ENCODE results near the gene FMNL2. TPM values are rescaled to one million over a fixed set of nuclear protein-coding genes. Genes with fewer than 3 reads are reported as not detected.

The FMNL2 gene
- total and polyA plus RNA-seq, 4 donors, result 81.1 to 173 (median 146) TPM

GRCh38 chr2:152349416-152349815 is 14.4 kb downstream of the FMNL2 start:
- Histone ChIP-seq H3K27me3 (ENCODE audit: control insufficient read depth, insufficient read depth, low read length) (no peaks in the 10 kb centered on the region), H3K27ac (ENCODE audit: low read depth, low read length) (no peak overlapping the region), H3K36me3 (ENCODE audit: control insufficient read depth, insufficient read depth, low read length) (peaks cover 5% of the 10 kb centered on the region), H3K4me1 (ENCODE audit: control insufficient read depth, insufficient read depth, low read length) (peaks cover 5% of the 10 kb centered on the region), H3K4me3 (ENCODE audit: low read depth, low read length) (no peak overlapping the region), H3K9me3 (ENCODE audit: control insufficient read depth, insufficient read depth, low read length) (no peaks in the 10 kb centered on the region)
- no CpG with 5 or more reads among the region's 1 CpG for WGBS (ENCODE audit: insufficient coverage)
- no peak for DNase-seq (ENCODE audit: low read depth in 4 of 6, low spot score in 6 of 6)

- H3K36me3 ChIP-seq (ENCODE audit: control insufficient read depth, insufficient read depth, low read length), result peaks cover 5% of the 10 kb centered on the region
- H3K9me3 ChIP-seq (ENCODE audit: control insufficient read depth, insufficient read depth, low read length), result no peaks in the 10 kb centered on the region
- no peak overlapping the region for H3K4me3 ChIP-seq (ENCODE audit: low read depth, low read length)
- H3K27ac ChIP-seq (ENCODE audit: low read depth, low read length), result peak overlapping the region; percentile 7
- H3K4me1 ChIP-seq (ENCODE audit: control insufficient read depth, insufficient read depth, low read length), result peaks cover 5% of the 10 kb centered on the region
- H3K27me3 ChIP-seq (ENCODE audit: control insufficient read depth, insufficient read depth, low read length), result no peaks in the 10 kb centered on the region
- 95% methylated on average over 4 of the region's 5 CpGs for WGBS (ENCODE audit: insufficient coverage)
- no peak for DNase-seq (ENCODE audit: low read depth in 4 of 6, low spot score in 6 of 6)
These were observed 15.2 kb downstream of the FMNL2 start for GRCh38 chr2:152350155-152350679.

GRCh38 chr2:152352616-152353015 is 17.6 kb downstream of the FMNL2 start:
- peak in 1 of 6 donors; percentile 44 for DNase-seq (ENCODE audit: low read depth in 4 of 6, low spot score in 6 of 6)
- Histone ChIP-seq H3K4me1 (ENCODE audit: control insufficient read depth, insufficient read depth, low read length) (peaks cover 5% of the 10 kb centered on the region), H3K4me3 (ENCODE audit: low read depth, low read length) (no peak overlapping the region), H3K36me3 (ENCODE audit: control insufficient read depth, insufficient read depth, low read length) (peaks cover 2% of the 10 kb centered on the region), H3K9me3 (ENCODE audit: control insufficient read depth, insufficient read depth, low read length) (no peaks in the 10 kb centered on the region), H3K27me3 (ENCODE audit: control insufficient read depth, insufficient read depth, low read length) (no peaks in the 10 kb centered on the region), H3K27ac (ENCODE audit: low read depth, low read length) (peak overlapping the region; percentile 49)

GRCh38 chr2:152353364-152353763 is 18.4 kb downstream of the FMNL2 start:
- WGBS (ENCODE audit: insufficient coverage), result 100% methylated on average over 1 of the region's 2 CpGs

GRCh38 chr2:152354069-152354755 is 19.2 kb downstream of the FMNL2 start:
- Histone ChIP-seq H3K4me1 (ENCODE audit: control insufficient read depth, insufficient read depth, low read length) (peaks cover 5% of the 10 kb centered on the region), H3K9me3 (ENCODE audit: control insufficient read depth, insufficient read depth, low read length) (no peaks in the 10 kb centered on the region), H3K27ac (ENCODE audit: low read depth, low read length) (peak overlapping the region; percentile 52), H3K27me3 (ENCODE audit: control insufficient read depth, insufficient read depth, low read length) (no peaks in the 10 kb centered on the region), H3K4me3 (ENCODE audit: low read depth, low read length) (no peak overlapping the region), H3K36me3 (ENCODE audit: control insufficient read depth, insufficient read depth, low read length) (peaks cover 2% of the 10 kb centered on the region)
- no CpG with 5 or more reads among the region's 4 CpGs for WGBS (ENCODE audit: insufficient coverage)
- no peak for DNase-seq (ENCODE audit: low read depth in 4 of 6, low spot score in 6 of 6)

More at GRCh38 chr2:152353364-152353763, 18.4 kb downstream of the FMNL2 start:
- no peaks in the 10 kb centered on the region for H3K9me3 ChIP-seq (ENCODE audit: control insufficient read depth, insufficient read depth, low read length)
- H3K4me3 ChIP-seq (ENCODE audit: low read depth, low read length), result no peak overlapping the region
- peak overlapping the region; percentile 52 for H3K27ac ChIP-seq (ENCODE audit: low read depth, low read length)
- H3K4me1 ChIP-seq (ENCODE audit: control insufficient read depth, insufficient read depth, low read length), result peaks cover 5% of the 10 kb centered on the region
- no peaks in the 10 kb centered on the region for H3K27me3 ChIP-seq (ENCODE audit: control insufficient read depth, insufficient read depth, low read length)
- no peak for DNase-seq (ENCODE audit: low read depth in 4 of 6, low spot score in 6 of 6)
- peaks cover 2% of the 10 kb centered on the region for H3K36me3 ChIP-seq (ENCODE audit: control insufficient read depth, insufficient read depth, low read length)

GRCh38 chr2:152354909-152355308 is 19.9 kb downstream of the FMNL2 start:
- DNase-seq (ENCODE audit: low read depth in 4 of 6, low spot score in 6 of 6), result peak in 1 of 6 donors; percentile 79
- H3K4me1 ChIP-seq (ENCODE audit: control insufficient read depth, insufficient read depth, low read length), result peaks cover 3% of the 10 kb centered on the region
- no peaks in the 10 kb centered on the region for H3K27me3 ChIP-seq (ENCODE audit: control insufficient read depth, insufficient read depth, low read length)
- peaks cover under 1% of the 10 kb centered on the region for H3K36me3 ChIP-seq (ENCODE audit: control insufficient read depth, insufficient read depth, low read length)
- H3K27ac ChIP-seq (ENCODE audit: low read depth, low read length), result no peak overlapping the region
- WGBS (ENCODE audit: insufficient coverage), result no CpG with 5 or more reads among the region's 3 CpGs
- H3K9me3 ChIP-seq (ENCODE audit: control insufficient read depth, insufficient read depth, low read length), result no peaks in the 10 kb centered on the region
- no peak overlapping the region for H3K4me3 ChIP-seq (ENCODE audit: low read depth, low read length)

GRCh38 chr2:152355409-152355831 is 20.4 kb downstream of the FMNL2 start:
- Histone ChIP-seq H3K4me1 (ENCODE audit: control insufficient read depth, insufficient read depth, low read length) (no peaks in the 10 kb centered on the region), H3K4me3 (ENCODE audit: low read depth, low read length) (no peak overlapping the region), H3K27ac (ENCODE audit: low read depth, low read length) (peak overlapping the region; percentile 16), H3K36me3 (ENCODE audit: control insufficient read depth, insufficient read depth, low read length) (no peaks in the 10 kb centered on the region), H3K27me3 (ENCODE audit: control insufficient read depth, insufficient read depth, low read length) (no peaks in the 10 kb centered on the region), H3K9me3 (ENCODE audit: control insufficient read depth, insufficient read depth, low read length) (no peaks in the 10 kb centered on the region)
- DNase-seq (ENCODE audit: low read depth in 4 of 6, low spot score in 6 of 6), result peak in 1 of 6 donors; percentile 38
- no CpG with 5 or more reads among the region's 2 CpGs for WGBS (ENCODE audit: insufficient coverage)

- Histone ChIP-seq H3K27me3 (ENCODE audit: control insufficient read depth, insufficient read depth, low read length) (no peaks in the 10 kb centered on the region), H3K4me1 (ENCODE audit: control insufficient read depth, insufficient read depth, low read length) (no peaks in the 10 kb centered on the region), H3K36me3 (ENCODE audit: control insufficient read depth, insufficient read depth, low read length) (no peaks in the 10 kb centered on the region), H3K9me3 (ENCODE audit: control insufficient read depth, insufficient read depth, low read length) (no peaks in the 10 kb centered on the region), H3K27ac (ENCODE audit: low read depth, low read length) (no peak overlapping the region), H3K4me3 (ENCODE audit: low read depth, low read length) (no peak overlapping the region)
- no peak for DNase-seq (ENCODE audit: low read depth in 4 of 6, low spot score in 6 of 6)
- WGBS (ENCODE audit: insufficient coverage), result no CpG with 5 or more reads among the region's 6 CpGs
These were observed 24.8 kb downstream of the FMNL2 start for GRCh38 chr2:152359573-152360363.

- Histone ChIP-seq H3K36me3 (ENCODE audit: control insufficient read depth, insufficient read depth, low read length) (no peaks in the 10 kb centered on the region), H3K27me3 (ENCODE audit: control insufficient read depth, insufficient read depth, low read length) (no peaks in the 10 kb centered on the region), H3K9me3 (ENCODE audit: control insufficient read depth, insufficient read depth, low read length) (no peaks in the 10 kb centered on the region), H3K4me1 (ENCODE audit: control insufficient read depth, insufficient read depth, low read length) (no peaks in the 10 kb centered on the region), H3K4me3 (ENCODE audit: low read depth, low read length) (no peak overlapping the region), H3K27ac (ENCODE audit: low read depth, low read length) (no peak overlapping the region)
- DNase-seq (ENCODE audit: low read depth in 4 of 6, low spot score in 6 of 6), result no peak
- no CpG with 5 or more reads among the region's 1 CpG for WGBS (ENCODE audit: insufficient coverage)
These were observed 29.0 kb downstream of the FMNL2 start for GRCh38 chr2:152363936-152364335.

All from spinal cord (tissue), 10 donors.